HG03432 (cell line): ENCODE measurements around the gene CASP5.
"Not testable (repeated sequence)": the region's sequence is repeated elsewhere in the genome, so short reads cannot be mapped to it uniquely, and the experiment has no call there.

Experiments used
- ATAC-seq: cut with Tn5 transposase; IDR thresholded peaks from one replicate; pipeline ENCODE4 v1.9.1; 2021; ENCODE audit warnings: mild to moderate bottlenecking, moderate library complexity; ENCODE audit not compliant: unreplicated experiment

Gene CASP5

DNA sequence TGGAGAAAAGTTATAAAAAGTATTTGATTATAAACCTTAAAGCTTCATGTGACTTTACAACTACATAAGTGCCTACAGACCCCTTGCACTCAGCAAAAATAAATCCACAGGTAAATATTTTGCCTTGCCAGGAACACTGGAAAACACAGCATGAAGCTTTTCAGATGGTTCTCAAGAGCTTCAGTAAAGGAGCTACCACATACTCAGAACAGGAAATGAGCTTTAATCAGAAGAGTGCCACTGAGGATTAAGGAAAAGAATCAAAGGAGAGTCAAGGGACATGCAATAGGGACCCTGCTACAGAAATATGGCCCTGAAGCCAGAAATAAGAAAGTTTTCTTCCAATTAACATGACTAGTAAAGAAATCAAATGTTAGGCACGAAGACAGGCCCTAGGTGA is 10.8 kb upstream of the CASP5 start:
- ATAC-seq: no peak

DNA sequence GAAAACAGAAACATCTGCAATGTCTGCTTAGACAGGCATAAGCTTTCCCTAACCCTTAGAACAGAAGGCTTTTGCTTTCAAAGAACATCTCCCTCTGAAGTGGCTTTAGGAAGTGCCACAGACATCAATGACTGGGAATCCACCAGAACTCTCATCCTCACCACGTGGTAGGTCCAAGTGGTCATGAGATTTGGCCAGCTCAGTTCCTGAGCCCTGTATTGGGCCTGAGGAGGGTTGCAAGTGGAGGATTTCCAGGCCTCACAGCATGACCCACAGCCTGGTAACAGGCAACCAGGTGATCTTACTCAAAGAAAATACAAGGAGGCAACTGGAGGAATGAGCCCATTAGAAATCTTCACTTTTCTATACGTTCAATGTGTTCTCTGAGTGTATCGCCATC is 10.4 kb upstream of the CASP5 start:
- no peak for ATAC-seq

DNA sequence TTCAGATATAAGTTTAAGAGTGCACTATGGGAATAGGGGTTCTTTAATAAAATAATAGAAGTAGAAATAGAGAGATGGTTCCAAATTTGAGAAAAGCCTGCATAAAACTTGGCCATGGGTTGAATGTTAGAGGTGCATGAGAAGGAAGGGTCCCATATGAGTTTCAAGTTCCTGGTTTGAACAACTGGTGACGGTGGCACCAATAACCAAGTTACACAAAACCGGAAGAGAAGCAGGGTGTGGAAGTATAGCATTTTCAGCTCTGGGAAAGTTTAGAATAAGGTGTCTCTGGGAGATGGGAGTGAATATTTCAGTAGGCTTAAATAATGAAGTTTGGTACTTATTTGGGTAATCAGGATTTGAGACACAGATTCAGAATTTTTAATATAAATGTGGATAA is 9.5 kb upstream of the CASP5 start:
- ATAC-seq: peak; percentile 19

DNA sequence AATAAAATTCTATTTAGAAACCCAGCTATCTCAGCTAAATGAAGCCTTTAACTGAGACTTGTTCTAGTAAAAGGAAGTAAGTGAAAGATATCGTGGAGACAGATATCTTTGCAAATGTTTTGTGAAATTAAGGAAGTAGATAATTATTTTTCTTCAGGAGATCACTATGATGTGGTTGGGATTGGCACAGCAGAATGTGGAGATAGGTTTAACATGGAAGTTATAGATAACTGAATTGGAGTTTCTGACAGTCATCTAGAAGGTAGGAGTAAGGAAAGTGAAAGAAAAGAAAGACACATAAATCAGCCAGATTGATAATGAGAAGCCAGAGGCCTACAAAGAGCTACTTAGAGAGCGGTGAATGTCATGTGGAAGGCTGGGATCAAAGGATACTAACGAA is 4.7 kb upstream of the CASP5 start:
- no peak for ATAC-seq

DNA sequence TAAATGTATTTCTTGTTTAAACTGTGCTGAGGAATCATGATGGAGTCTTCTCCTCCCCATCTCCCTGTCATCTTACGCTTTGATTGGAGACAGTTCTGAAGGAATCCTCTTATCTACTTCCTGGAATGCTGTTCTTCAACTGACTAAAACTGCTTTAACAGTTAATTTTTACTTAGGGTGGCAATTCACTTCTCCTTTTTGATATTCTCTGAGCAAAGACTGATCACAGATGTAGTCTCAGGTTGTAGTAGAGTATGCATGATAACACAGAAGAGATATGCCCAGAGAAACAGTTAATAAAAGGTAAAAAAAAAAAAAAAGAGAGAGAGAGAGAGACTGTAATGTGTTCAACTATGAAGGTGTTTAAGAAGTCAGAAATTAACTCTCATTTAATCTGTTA is 1.4 kb upstream of the CASP5 start:
- no peak for ATAC-seq

DNA sequence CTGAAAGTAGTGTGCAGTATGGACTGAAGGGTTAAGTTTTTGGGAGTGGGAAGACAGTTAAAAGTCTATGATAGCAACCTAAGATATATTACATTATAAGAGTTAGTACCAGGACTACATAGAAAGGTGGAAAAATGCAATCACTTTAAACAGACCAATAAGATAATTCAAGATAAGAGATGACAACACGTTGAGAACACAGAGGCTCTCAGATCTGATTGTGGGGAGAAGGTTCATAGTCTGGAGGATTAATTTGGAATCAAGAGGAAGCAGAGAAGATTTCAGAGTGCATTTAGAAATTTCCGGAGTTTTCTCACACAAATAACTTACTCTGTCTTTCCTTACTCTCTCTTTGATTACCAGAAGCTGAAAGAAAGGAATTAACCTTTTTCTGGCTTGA is 441 bp downstream of the CASP5 start:
- no peak for ATAC-seq

DNA sequence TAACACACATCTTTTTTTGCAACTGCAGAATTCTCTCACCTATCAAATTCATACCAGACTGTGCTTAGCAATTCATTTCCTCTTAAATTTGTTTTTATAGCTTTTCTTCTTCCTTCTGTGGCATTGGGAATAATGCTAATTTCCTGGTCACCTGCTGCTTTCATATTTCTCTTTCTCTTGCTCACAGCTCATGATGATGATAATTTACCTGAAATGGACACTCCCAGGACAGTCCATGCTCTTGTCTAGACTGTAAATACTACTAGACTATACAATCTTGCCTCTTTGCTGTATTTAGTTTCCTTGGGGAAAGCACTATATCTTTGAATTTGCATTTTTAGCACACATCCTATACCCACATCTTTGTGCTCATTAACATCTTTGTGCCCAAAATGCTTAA is 15.5 kb downstream of the CASP5 start:
- no peak for ATAC-seq

DNA sequence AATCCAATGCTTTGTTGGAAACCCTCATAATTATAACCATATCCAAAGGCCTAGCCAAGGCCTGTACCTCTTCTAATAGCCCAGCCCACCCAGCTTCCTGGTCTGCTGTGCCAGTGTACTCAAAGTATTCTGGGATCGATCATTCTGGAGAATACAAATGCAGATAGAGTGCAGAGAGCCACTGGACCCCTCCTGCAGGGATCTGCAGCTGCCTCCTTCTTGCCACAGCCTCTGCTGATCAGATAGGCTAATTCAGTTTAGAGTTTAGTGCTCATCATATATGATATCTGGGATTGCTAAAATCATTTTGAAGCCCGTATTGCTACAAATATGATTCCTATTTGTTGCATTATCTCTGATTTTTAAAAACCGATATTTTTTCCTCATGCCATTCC is 17.5 kb downstream of the CASP5 start:
- no peak for ATAC-seq

DNA sequence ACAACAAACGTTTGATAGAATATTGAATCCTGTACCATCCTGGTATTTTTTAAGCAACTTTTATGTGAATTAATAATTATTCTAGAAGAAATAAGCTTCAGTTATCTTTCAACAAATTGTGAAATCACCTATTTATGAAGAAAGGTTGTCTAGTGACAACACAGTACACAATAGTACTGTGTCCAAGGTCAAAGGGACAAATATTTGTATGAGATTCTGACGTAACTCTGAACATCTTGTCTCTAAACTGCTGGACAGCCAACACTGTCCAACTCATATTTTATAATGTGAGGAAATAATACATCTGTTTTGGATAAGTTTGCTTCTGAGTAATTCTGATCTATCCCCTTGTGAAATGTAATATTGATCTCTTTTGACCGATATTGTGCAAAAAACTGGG is 18.9 kb downstream of the CASP5 start:
- ATAC-seq: no peak

DNA sequence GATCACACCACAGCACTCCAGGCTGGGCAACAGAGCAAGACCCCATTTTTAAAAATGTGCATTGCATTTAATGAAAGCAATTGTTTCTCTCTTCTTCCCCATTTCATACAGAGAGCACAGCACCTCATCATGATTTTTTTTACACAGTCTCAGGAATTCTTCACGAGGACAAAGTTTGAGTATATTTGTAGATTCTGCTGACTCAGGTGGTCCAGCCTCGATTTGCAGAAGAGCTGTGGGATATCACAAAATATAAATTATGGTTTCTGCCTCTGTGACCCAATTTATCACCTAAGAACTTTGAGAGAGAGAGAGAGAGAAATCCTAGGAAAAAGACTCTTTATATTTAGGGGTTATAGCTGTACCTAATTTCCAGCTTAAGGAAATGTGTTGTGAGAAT is 19.8 kb downstream of the CASP5 start:
- ATAC-seq: no peak

DNA sequence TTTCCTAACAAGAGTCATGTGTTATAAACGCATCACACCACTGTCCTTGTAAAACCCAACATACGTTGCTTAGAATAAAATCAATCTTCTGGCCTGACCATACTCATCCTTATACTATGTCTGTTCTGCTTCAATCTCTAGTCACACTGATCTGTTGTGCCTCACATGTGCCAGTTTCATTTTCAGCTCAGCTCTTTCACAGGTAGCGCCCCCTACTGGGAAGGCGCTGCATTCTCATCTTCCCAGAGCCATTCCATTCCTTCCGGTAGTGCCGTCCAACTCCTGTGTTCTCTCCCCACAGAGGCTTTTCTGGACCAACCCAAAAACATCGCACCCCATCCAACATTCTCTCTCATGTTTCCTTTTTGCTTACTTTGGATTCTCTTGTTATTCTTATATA is 22.2 kb downstream of the CASP5 start:
- ATAC-seq: peak; percentile 89

DNA sequence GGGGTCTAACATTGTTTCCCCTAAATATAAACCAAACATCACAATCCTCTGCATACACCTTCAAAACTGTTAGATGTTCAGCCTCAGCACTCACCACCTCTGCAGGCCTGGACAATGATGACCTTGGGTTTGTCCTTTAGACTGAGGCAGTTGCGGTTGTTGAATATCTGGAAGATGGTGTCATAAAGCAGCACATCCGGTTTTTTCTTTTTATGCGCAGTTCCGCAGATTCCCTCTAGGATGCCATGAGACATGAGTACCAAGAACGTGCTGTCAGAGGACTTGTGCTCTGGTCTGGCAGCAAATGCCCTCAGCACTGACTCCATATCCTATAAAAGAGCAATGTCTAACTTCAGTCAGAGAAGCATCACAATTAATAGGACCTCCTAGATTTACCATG is 22.8 kb downstream of the CASP5 start:
- ATAC-seq: no peak

DNA sequence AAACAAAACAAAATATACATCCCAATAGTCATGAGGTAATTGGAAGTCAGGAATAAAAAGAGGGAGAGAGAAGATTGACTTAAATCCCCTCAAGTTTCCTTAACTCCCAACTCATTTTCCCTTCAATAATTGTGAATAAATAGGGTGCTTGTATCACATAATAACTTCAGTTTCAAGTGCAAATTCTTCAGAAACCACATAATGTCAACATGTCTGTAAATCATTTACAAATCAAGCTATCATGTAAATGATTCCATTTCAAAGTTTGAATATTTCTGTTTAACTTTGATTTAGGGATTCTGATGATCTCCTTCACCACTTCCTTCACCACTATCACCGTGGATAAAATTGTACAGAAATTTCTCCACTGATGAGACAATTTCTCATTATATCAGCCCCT is 23.2 kb downstream of the CASP5 start:
- ATAC-seq: no peak

DNA sequence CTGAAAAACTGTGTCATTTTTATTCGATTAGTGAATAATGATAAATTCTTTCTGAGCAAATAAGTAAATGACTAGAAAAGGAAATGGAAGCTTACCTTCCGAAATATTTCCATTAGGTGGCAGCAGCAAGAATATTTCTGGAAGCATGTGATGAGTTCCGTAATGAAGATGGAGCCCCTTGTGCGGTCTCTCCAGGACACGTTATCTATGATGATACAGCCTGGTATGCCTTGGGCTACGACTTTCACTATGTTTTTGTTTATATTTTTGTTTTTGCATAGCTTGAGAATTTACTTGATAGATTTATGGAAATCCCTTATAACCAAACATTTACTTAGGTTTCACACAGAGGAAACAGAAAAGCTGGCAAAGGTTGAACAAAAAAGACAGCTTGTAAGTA is 25.7 kb downstream of the CASP5 start:
- no peak for ATAC-seq

DNA sequence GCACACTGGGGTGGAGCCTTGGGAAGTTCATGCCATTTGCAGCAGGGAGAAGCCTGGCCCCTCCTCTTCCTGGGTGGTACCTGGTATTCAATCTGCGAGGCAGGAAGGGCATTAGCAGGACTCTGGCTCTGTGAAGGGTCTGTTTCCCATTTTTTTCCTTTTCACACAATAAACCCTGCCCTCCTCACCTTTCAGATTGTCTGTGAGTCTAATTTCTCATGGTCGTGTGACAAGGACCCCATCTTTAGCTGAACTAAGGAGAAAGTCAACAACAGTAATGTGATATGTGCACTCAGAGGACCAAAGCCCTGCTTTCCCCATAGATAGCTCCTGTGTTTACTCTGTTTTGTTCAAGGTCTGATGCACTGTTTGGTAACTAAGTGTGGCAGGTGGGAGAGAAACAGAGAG is 28.0 kb downstream of the CASP5 start:
- ATAC-seq: no peak

DNA sequence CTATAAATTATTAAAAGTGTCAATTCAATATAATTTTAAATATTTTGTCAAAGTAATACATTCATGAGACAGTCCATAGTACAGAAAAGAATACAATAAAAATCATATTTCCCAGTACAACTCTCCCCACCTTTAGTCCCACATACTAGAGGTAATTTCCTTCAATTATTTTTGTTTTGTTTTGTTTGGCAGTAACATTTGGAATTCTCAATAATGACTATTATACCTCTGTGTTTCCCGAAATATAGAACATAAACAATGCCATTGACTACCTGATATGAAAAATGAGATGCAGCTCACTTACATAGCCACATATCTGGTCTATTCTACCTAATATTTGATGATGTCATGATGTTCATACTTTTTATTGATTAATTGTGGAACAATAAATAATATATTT is 30.2 kb downstream of the CASP5 start:
- ATAC-seq: no peak

DNA sequence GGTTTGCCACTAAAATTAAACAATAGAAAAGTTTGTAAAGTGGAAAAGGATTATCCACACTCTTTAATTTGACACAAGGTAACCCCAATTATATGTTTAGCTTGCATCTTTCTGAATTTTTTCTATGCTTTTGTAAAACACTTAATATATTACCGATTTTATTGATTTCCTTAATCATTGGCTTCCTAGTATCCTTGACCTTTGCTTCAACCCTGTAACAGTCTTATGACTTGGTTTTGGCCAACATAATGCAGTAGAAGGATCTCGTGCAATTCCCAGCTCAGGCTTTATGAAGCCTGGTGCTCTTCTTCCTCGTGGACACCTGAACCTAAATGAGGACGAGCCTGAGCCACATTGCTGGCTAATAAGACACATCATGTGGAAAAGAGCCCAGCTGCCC is 31.0 kb downstream of the CASP5 start:
- no peak for ATAC-seq

DNA sequence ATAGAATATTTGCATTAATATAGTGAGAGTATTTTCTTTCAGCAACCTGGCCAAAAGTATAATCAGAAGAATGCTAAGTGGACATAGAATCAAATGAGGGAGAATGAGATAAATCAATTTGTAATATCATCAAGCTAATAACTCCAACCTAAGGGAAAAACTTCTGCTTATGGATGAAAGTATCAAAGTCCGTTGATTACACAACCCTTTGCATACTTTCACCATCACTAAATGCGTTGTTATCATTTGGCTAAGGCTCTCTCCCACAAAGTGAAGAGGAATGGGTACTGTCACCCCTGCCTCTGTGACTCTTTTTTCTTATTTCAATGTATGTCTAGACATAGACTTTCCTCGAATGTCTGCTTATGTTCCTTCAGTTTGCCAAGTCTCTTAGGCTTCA is 38.2 kb downstream of the CASP5 start:
- no peak for ATAC-seq

DNA sequence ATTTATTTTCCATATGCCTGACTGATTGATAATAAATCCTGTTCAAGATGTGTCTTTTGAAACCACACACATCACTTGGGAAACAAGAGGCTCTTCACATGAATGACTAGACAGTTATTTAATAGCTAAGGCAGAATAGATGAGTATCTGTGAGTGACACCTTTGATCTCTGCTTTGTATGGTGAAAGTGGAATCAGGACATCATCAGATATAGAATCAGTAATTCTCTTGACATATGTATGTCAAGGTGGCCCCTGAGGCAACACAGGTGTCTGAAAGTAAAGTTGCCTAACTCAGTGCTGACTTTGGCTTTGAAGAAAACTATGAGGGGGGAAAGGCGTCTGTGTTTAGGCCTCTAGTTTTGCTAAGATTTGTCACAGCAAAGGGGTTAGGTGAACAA is 43.1 kb downstream of the CASP5 start:
- ATAC-seq: no peak

DNA sequence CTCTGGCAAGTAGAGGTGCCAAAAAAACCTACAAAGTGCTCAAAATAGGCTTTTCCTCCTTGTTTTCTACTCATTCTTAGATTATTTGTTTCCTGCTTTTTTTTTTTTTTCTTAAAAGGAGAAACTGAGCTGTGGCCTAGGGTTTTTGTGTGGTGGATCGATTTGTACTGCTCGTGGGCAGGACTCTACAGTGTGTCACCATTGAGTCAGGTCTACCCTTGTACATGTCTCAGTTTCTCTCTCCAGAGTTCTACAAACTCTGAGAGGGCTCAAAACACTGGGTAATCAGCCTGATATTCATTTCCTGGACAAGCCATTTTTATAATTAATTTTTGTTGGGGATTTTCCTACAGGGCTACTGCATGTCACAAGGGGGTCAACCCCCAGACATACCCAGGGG is 49.4 kb downstream of the CASP5 start:
- no peak for ATAC-seq

DNA sequence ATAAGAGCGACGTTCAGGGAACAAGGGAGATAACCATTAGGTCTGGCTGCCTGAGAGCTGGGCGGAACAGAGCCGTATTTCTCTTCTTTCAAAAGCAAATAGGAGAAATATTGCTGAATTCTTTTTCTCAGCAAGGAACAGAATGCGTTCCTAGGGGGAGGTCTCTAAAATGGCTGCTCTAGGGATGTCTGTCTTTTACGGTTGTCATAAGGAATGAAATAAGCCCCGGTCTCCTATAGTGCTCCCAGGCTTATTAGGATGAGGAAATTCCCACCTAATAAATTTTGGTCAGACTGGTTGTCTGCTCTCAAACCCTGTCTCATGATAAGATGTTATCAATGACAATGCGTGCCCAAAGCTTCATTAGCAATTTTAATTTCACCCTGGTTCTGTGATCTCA is 50.0 kb downstream of the CASP5 start:
- ATAC-seq: not testable (repeated sequence)

DNA sequence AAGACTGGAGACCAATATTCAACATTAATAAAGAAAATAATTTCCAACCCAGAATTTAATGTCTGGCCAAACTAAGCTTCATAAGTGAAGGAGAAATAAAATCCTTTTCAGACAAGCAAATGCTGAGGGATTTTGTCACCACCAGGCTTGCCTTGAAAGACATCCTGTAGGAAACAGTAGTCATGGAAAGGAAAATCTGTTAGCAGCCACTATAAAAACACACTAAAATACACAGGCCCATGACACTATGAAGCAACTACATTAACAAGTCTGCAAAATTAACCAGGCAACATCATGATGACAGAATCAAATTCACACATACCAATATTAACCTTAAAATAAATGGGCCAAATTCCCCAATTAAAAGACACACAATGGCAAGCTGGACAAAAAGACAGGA is 52.2 kb downstream of the CASP5 start:
- no peak for ATAC-seq

DNA sequence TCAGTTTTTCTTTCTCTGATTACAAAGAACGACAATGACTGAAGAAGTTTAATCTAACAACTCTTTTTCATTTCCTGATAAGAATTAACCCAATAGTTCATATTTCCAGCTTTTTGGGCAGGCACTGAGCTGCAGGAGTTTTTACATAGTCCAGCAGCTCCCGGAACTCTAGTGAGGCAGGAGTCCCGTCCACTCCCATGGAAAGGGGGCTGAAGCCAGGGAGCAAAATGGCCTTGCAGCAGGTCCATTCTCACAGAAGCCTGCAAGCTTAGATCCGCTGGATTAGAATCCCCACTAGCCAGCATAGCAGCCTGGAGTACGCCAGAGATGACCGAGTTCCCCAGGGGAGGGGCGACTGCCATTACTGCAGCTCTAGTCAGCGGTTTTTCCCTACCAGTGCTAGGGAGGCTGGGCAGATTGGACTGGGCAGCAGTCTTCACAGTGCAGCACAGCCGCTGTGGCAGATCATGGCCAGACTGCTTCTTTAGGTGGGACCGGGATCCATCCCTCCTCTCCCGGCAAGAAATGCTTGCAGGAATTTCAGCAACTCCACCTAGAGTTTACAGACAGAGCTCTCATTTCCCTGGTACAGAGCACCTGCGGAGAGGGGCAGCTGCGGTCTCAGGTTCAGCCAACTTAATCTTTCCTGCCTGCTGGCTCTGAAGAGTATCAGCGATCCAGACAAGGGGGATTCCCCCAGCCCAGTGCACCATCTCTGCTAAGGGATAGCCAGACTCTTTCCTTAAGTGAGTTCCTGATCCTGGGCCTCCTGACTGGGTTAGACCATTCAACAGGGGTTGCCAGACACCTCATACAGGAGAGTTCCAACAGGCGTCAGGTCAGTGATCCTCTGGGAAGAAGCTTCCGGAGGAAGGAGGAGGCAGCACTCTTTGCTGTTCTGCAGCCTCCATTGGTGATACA is 53.9 kb downstream of the CASP5 start:
- no peak for ATAC-seq
